Measurements from ENCODE around the gene PLEK2. TPM values are rescaled to one million over a fixed set of nuclear protein-coding genes. Genes with fewer than 3 reads are reported as not detected.

The PLEK2 gene
- total and polyA plus RNA-seq, 2 of the 13 experiments (the other 11 are each of a cell fraction or from before 2014, with no cell fraction given): 0.26 to 1.5 TPM

DNA sequence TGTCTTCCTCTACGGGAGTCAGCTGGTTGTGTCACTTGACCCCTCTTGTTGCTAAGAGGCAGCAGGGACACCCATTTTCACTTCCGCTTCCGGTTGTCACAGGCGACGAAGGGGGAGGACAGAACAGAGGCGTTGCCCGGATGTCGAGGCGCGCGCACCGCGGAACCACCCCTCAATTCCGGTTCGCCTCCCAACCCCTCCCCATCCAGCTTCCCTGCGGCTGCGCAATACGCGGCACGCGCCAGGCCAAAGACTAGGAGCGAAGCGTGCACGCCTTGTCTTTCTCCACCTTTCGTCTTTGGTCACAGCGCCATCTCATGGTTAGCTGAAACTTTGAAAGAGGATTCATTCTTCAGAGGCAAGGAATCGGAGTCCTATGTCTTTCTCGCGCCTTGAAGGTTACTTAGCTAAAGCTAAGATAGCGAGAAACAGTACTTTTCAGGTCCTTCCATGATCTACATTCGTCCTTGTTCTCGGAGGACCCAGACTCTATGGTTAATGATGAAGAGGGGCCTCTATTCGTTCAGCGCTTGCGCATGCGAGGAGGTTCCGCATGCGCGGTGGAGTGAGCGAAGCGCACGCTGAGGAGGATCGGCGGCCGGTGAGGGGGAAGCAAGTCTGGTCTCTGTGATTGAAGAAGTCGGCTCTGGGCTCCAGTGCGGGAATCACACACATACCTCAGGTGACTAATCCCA lies 52.0 kb downstream of the PLEK2 start, which contains the start of the genes ATP6V1D and EIF2S1 (continued):
- TF ChIP-seq TAF15 (IDR thresholded peaks at IDR 0.05; ENCODE audit: low read depth, low read length, poor library complexity, severe bottlenecking) (no peak), ZNF841 (CRISPR knock-in tag; IDR thresholded peaks at IDR 0.05; ENCODE audit: borderline replicate concordance) (no peak), KLF9 (CRISPR knock-in tag; IDR thresholded peaks at IDR 0.05; ENCODE audit: low read depth) (no peak; the same call in 1 of the 2 replicates), AHR (CRISPR knock-in tag; IDR thresholded peaks at IDR 0.05) (no peak), GTF3A (CRISPR knock-in tag; conservative IDR thresholded peaks at IDR 0.05) (no peak), ZNF382 (CRISPR knock-in tag; IDR thresholded peaks at IDR 0.05; ENCODE audit: borderline replicate concordance) (no peak), SOX5 (CRISPR knock-in tag; IDR thresholded peaks at IDR 0.05; ENCODE audit: borderline replicate concordance) (peak; percentile 49), EZH2 (conservative IDR thresholded peaks at IDR 0.05; ENCODE audit: low read depth, low read length) (no peak), ZNF607 (CRISPR knock-in tag; IDR thresholded peaks at IDR 0.05; ENCODE audit: borderline replicate concordance) (peak; percentile 73; the same call in 1 of the 2 replicates), KLF12 (CRISPR knock-in tag; IDR thresholded peaks at IDR 0.05; ENCODE audit: borderline replicate concordance) (peak; percentile 95; the same call in 1 of the 2 replicates), ZFP36L1 (CRISPR knock-in tag; IDR thresholded peaks at IDR 0.05) (no peak), HMG20B (CRISPR knock-in tag; conservative IDR thresholded peaks at IDR 0.05) (no peak; the same call in 1 of the 2 replicates), SIN3A (IDR thresholded peaks at IDR 0.05; ENCODE audit: borderline replicate concordance, low read depth, low read length) (peak; percentile 100)
- TF ChIP-seq, protein P1, sequence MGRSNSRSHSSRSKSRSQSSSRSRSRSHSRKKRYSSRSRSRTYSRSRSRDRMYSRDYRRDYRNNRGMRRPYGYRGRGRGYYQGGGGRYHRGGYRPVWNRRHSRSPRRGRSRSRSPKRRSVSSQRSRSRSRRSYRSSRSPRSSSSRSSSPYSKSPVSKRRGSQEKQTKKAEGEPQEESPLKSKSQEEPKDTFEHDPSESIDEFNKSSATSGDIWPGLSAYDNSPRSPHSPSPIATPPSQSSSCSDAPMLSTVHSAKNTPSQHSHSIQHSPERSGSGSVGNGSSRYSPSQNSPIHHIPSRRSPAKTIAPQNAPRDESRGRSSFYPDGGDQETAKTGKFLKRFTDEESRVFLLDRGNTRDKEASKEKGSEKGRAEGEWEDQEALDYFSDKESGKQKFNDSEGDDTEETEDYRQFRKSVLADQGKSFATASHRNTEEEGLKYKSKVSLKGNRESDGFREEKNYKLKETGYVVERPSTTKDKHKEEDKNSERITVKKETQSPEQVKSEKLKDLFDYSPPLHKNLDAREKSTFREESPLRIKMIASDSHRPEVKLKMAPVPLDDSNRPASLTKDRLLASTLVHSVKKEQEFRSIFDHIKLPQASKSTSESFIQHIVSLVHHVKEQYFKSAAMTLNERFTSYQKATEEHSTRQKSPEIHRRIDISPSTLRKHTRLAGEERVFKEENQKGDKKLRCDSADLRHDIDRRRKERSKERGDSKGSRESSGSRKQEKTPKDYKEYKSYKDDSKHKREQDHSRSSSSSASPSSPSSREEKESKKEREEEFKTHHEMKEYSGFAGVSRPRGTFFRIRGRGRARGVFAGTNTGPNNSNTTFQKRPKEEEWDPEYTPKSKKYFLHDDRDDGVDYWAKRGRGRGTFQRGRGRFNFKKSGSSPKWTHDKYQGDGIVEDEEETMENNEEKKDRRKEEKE (IDR thresholded peaks at IDR 0.05): no peak
- TF ChIP-seq, protein P2, sequence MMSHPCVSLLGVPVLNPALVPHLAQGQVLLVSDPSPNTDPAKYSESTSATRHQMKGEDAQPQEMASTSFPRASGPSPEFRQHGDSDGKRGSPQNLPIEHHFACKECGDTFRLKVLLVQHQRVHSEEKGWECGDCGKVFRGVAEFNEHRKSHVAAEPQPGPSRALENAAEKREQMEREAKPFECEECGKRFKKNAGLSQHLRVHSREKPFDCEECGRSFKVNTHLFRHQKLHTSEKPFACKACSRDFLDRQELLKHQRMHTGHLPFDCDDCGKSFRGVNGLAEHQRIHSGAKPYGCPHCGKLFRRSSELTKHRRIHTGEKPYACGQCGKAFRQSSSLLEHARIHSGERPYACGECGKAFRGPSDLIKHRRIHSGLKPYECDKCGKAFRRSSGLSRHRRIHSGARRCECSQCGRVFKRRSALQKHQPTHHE (CRISPR knock-in tag; IDR thresholded peaks at IDR 0.05; ENCODE audit: borderline replicate concordance): peak; percentile 37; the same call in 1 of the 2 replicates
- TF ChIP-seq, protein P3, sequence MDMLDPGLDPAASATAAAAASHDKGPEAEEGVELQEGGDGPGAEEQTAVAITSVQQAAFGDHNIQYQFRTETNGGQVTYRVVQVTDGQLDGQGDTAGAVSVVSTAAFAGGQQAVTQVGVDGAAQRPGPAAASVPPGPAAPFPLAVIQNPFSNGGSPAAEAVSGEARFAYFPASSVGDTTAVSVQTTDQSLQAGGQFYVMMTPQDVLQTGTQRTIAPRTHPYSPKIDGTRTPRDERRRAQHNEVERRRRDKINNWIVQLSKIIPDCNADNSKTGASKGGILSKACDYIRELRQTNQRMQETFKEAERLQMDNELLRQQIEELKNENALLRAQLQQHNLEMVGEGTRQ (IDR thresholded peaks at IDR 0.05; ENCODE audit: low read depth, low read length): peak; percentile 57
- TF ChIP-seq, protein P3 (CRISPR knock-in tag; IDR thresholded peaks at IDR 0.05; ENCODE audit: borderline replicate concordance): peak; percentile 79; the same call in 1 of the 2 replicates
- TF ChIP-seq, protein P4, sequence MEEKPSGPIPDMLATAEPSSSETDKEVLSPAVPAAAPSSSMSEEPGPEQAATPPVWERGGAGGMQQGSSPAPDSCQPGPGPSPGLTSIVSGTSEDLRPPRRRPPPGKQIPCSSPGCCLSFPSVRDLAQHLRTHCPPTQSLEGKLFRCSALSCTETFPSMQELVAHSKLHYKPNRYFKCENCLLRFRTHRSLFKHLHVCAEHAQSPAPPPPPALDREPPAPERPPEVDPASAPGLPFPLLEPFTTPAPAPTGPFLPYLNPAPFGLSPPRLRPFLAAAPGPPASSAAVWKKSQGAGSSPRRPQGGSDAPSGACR (CRISPR knock-in tag; IDR thresholded peaks at IDR 0.05): peak; percentile 79; the same call in 1 of the 2 replicates
- TF ChIP-seq, protein P5, sequence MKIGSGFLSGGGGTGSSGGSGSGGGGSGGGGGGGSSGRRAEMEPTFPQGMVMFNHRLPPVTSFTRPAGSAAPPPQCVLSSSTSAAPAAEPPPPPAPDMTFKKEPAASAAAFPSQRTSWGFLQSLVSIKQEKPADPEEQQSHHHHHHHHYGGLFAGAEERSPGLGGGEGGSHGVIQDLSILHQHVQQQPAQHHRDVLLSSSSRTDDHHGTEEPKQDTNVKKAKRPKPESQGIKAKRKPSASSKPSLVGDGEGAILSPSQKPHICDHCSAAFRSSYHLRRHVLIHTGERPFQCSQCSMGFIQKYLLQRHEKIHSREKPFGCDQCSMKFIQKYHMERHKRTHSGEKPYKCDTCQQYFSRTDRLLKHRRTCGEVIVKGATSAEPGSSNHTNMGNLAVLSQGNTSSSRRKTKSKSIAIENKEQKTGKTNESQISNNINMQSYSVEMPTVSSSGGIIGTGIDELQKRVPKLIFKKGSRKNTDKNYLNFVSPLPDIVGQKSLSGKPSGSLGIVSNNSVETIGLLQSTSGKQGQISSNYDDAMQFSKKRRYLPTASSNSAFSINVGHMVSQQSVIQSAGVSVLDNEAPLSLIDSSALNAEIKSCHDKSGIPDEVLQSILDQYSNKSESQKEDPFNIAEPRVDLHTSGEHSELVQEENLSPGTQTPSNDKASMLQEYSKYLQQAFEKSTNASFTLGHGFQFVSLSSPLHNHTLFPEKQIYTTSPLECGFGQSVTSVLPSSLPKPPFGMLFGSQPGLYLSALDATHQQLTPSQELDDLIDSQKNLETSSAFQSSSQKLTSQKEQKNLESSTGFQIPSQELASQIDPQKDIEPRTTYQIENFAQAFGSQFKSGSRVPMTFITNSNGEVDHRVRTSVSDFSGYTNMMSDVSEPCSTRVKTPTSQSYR (CRISPR knock-in tag; IDR thresholded peaks at IDR 0.05; ENCODE audit: borderline replicate concordance): peak; percentile 66; the same call in 1 of the 2 replicates
